ENCODE data around the gene DNAAF2. TPM values are rescaled to one million over a fixed set of nuclear protein-coding genes. Genes with fewer than 3 reads are reported as not detected.

DNAAF2 gene
- total and polyA plus RNA-seq, 2 of the 13 experiments (the other 11 are each of a cell fraction or from before 2014, with no cell fraction given) = 6.1 to 13.6 TPM

DNA sequence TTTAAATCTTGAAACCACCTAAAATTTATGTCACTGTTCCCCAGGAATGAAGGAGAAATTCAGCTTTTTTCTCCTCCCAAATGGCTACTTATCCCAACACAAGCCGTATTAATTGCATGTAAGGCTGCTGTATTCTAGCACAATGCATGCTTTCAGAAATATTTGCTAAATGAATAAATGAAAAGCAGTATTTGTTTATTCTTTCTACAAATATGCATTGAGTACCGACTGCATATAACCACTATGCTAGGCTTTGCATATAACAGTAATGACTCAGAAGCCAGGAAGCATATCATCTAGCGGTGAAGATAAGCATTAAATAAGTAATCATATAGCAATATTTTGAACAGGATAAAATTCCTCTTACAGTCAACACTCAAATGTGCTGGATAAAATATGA is 42.0 kb downstream of the DNAAF2 start:
- DNase-seq (ENCODE audit: low spot score) (no peak), ATAC-seq (no peak), FAIRE-seq (no peak)
- no peak overlapping the region for H3K27ac ChIP-seq (ENCODE audit: extremely low read length, insufficient read depth, low read length)
- in situ Hi-C loops (cut with HindIII; ENCODE audit: extremely low pct_ligation_motif_present, low pct_unique_long_range_greater_than_20kb) = no loop called here
- H3K9ac ChIP-seq (ENCODE audit: insufficient read depth, low read depth, low read length) = no peak overlapping the region
- CTCF ChIA-PET (ENCODE audit: low intra/inter-chr PET ratio, low total read pairs) = no interaction called here
- peaks cover 50% of the 10 kb centered on the region for H3K4me1 ChIP-seq (ENCODE audit: insufficient read depth, low read length)
- H3K27me3 ChIP-seq (ENCODE audit: control insufficient read depth in 1 of 2, insufficient read depth in 2 of 2, low read length in 2 of 2) = no peaks in the 10 kb centered on the region
- no peaks in the 10 kb centered on the region for H4K20me1 ChIP-seq (ENCODE audit: insufficient read depth, low read length)
- no peaks in the 10 kb centered on the region for H3K9me3 ChIP-seq (ENCODE audit: low read length)
- intact Hi-C loops (cut with micrococcal nuclease; ENCODE audit: unreplicated experiment) = no loop called here
- H2AFZ ChIP-seq (ENCODE audit: low read length) = no peak overlapping the region
- WGBS (ENCODE audit: low lambda C conversion rate) = 35% methylated on average over 3 of the region's 3 CpGs
- H3K79me2 ChIP-seq (ENCODE audit: insufficient read depth, low read length) = peaks cover 2% of the 10 kb centered on the region
- H3K4me2 ChIP-seq (ENCODE audit: low read depth, low read length) = no peak overlapping the region
- H3K4me3 ChIP-seq (replicated peaks in 1 of 3; ENCODE audit: insufficient read depth in 1 of 3, low read depth in 2 of 3, low read length in 3 of 3) = no peak overlapping the region
- TF ChIP-seq CCAR2 (optimal IDR thresholded peaks at IDR 0.05; ENCODE audit: low read depth, low read length) (no peak), AGO1 (IDR thresholded peaks at IDR 0.05; ENCODE audit: low read depth, low read length, poor library complexity, severe bottlenecking) (no peak), SALL1 (CRISPR knock-in tag; IDR thresholded peaks at IDR 0.05) (no peak), ZNF496 (CRISPR knock-in tag; IDR thresholded peaks at IDR 0.05; ENCODE audit: insufficient replicate concordance) (no peak), ZNF781 (CRISPR knock-in tag; IDR thresholded peaks at IDR 0.05; ENCODE audit: borderline replicate concordance, not compliant biosample characterization) (no peak), U2AF1 (optimal IDR thresholded peaks at IDR 0.05; ENCODE audit: low read depth, low read length) (no peak), ZNF274 (CRISPR knock-in tag; IDR thresholded peaks at IDR 0.05) (no peak), TRIM22 (IDR thresholded peaks at IDR 0.05) (no peak)
- BruUV-seq (replicated peaks) = no TSS peak
- no peaks in the 10 kb centered on the region for H3K36me3 ChIP-seq (replicated peaks in 1 of 2; ENCODE audit: control insufficient read depth in 1 of 2, insufficient read depth in 2 of 2, low read length in 2 of 2)
- POLR2A ChIA-PET = interaction anchor here (2.9 kb wide), 1 partner anchor 28 kb away, joined by 28 read pairs; the partner anchor contains the start of genes MGAT2 and RPL36AL
